HUES48 (cell line): Measurements from ENCODE around the gene PRKN.

ENCODE experiments used
- H3K27ac ChIP-seq: one replicate; pipeline ENCODE4 v1.7.0; 2013; ENCODE audit warnings: low read depth, low read length, inconsistent platforms
- H3K27me3 ChIP-seq: 2 replicates; pipeline ENCODE4 v1.6.1; 2013; ENCODE audit warnings: mild to moderate bottlenecking, low read length; ENCODE audit not compliant: control insufficient read depth, insufficient read depth
- H3K36me3 ChIP-seq: 2 replicates; pipeline ENCODE4 v1.6.1; 2013; ENCODE audit warnings: low read length; ENCODE audit not compliant: control insufficient read depth, insufficient read depth
- H3K4me1 ChIP-seq: 2 replicates; pipeline ENCODE4 v1.6.1; 2013; ENCODE audit warnings: mild to moderate bottlenecking, low read length; ENCODE audit not compliant: control insufficient read depth, insufficient read depth
- H3K4me3 ChIP-seq: 2 replicates; pipeline ENCODE4 v1.5.1; 2013; ENCODE audit warnings: mild to moderate bottlenecking, low read depth, low read length
- H3K9ac ChIP-seq: 2 replicates; pipeline ENCODE4 v1.6.1; 2013; ENCODE audit warnings: mild to moderate bottlenecking, low read depth, low read length, moderate library complexity
- H3K9me3 ChIP-seq: 2 replicates; pipeline ENCODE4 v1.6.1; 2013; ENCODE audit warnings: low read length; ENCODE audit not compliant: control insufficient read depth, insufficient read depth

PRKN gene

DNA sequence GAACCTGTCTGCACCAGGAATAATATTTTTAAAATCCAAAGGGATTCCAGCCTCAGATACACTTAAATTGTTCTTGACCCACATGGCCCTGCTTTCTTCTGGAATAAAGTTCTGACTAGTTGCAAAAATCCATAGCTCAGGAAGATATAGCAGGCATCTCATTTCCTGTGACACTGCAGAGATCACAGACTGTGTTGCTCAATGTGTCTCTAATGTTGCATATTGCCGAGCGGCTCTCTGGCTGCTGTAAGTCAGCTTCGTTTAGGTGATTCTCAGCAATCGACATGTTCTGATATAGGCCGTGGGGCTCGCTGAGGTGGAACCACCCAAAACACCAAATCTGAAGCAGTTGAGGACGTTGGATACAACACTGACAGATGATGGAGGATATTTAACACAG is 955.4 kb downstream of the PRKN start:
- Histone ChIP-seq H3K4me3 (no peak overlapping the region), H3K27me3 (no peaks in the 10 kb centered on the region), H3K27ac (no peak overlapping the region), H3K36me3 (no peaks in the 10 kb centered on the region), H3K9me3 (no peaks in the 10 kb centered on the region), H3K9ac (no peak overlapping the region), H3K4me1 (no peaks in the 10 kb centered on the region)

DNA sequence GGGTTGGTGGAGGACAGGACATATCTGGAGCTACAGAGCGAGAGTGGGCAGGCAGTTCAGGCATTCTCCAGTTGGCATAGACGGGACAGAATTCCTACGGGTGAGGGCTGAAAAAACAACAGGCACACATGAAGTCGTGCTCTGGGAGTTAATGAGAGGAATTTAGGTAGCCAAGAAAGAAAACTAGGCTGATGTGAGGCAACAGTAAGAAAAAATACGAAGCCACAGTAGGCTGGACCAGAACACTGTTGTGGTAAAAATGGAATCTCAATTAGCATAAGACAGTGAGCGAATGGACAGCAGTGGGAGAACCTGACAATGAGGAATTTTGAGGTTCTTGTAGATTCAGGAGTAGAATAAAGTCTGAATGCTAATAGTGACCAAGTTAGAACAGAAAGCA is 965.6 kb downstream of the PRKN start:
- H3K27me3 ChIP-seq = no peaks in the 10 kb centered on the region
- H3K36me3 ChIP-seq = no peaks in the 10 kb centered on the region
- no peak overlapping the region for H3K4me3 ChIP-seq
- no peaks in the 10 kb centered on the region for H3K4me1 ChIP-seq
- no peak overlapping the region for H3K27ac ChIP-seq
- H3K9me3 ChIP-seq = no peaks in the 10 kb centered on the region
- no peak overlapping the region for H3K9ac ChIP-seq

DNA sequence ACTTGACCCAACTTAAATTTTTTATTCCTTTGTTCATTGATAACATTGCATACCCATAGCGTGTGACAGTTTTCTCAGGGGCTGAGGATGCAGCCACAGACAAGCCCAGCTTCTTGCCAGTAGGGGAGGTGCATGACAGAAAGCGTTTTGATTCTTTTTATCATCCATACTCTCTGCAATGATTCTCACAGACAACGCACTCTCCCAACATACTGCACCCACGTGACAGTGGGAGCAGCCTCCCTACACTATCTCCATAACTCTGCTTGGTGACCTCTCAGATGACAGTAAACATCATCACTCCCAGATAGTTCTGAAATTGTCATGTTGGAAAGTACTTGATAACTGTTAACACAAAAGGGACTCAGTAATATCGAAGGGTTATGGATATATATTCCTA is 972.5 kb downstream of the PRKN start:
- no peaks in the 10 kb centered on the region for H3K36me3 ChIP-seq
- H3K27ac ChIP-seq = no peak overlapping the region
- no peaks in the 10 kb centered on the region for H3K27me3 ChIP-seq
- no peak overlapping the region for H3K4me3 ChIP-seq
- H3K9me3 ChIP-seq = no peaks in the 10 kb centered on the region
- no peak overlapping the region for H3K9ac ChIP-seq
- H3K4me1 ChIP-seq = no peaks in the 10 kb centered on the region

DNA sequence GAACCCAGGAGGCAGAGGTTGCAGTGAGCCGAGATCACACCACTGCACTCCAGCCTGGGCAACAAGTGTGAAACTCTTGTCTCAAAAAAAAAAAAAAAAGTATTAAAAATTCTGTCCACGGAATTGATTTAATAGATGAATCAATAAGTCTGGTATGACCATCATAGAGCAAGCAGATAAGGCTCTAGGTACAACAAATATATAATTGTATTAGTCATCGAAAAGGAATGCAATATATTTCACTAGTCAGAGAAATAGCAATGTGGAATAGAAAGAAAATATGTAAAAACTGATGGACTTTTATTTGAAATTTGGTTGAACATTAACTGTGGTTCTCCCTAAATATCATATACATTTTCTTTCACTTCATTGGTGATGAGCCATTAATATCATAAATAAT is 976.9 kb downstream of the PRKN start:
- Histone ChIP-seq H3K36me3 (no peaks in the 10 kb centered on the region), H3K9ac (no peak overlapping the region), H3K9me3 (no peaks in the 10 kb centered on the region), H3K4me3 (no peak overlapping the region), H3K4me1 (peaks cover 7% of the 10 kb centered on the region; the same call in 1 of the 2 replicates), H3K27me3 (no peaks in the 10 kb centered on the region), H3K27ac (no peak overlapping the region)

GRCh38 chr6:161749576-161749975 is 978.0 kb downstream of the PRKN start:
- H3K27ac ChIP-seq = no peak overlapping the region
- no peaks in the 10 kb centered on the region for H3K9me3 ChIP-seq
- no peaks in the 10 kb centered on the region for H3K27me3 ChIP-seq
- no peaks in the 10 kb centered on the region for H3K36me3 ChIP-seq
- no peak overlapping the region for H3K9ac ChIP-seq
- peaks cover 7% of the 10 kb centered on the region; the same call in 1 of the 2 replicates for H3K4me1 ChIP-seq
- no peak overlapping the region for H3K4me3 ChIP-seq

GRCh38 chr6:161748535-161749416 is 978.8 kb downstream of the PRKN start:
- peaks cover 7% of the 10 kb centered on the region; the same call in 1 of the 2 replicates for H3K4me1 ChIP-seq
- no peaks in the 10 kb centered on the region for H3K9me3 ChIP-seq
- H3K27me3 ChIP-seq = no peaks in the 10 kb centered on the region
- no peak overlapping the region for H3K4me3 ChIP-seq
- no peaks in the 10 kb centered on the region for H3K36me3 ChIP-seq
- no peak overlapping the region for H3K27ac ChIP-seq
- no peak overlapping the region for H3K9ac ChIP-seq

DNA sequence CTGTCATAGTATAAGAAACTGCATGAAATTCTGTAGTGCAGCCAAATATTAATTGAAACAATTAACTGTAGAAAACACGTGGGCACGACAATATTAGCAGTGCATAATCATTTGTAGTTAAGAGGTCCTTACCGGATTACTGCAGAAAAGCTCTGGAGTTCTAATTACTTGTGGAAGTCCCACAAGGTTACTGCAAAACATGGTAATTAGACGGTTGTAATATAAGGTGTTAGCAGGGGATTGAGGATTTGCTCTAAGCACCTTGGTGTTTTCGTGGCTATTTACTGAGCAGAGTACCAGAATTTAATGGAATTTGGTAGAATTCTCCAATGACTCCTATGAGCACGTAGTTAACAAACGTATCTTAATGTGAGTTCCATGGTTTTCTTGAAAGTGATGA is 980.1 kb downstream of the PRKN start:
- Histone ChIP-seq H3K9me3 (no peaks in the 10 kb centered on the region), H3K4me3 (no peak overlapping the region), H3K36me3 (no peaks in the 10 kb centered on the region), H3K4me1 (peaks cover 7% of the 10 kb centered on the region; the same call in 1 of the 2 replicates), H3K9ac (no peak overlapping the region), H3K27ac (no peak overlapping the region), H3K27me3 (no peaks in the 10 kb centered on the region)

DNA sequence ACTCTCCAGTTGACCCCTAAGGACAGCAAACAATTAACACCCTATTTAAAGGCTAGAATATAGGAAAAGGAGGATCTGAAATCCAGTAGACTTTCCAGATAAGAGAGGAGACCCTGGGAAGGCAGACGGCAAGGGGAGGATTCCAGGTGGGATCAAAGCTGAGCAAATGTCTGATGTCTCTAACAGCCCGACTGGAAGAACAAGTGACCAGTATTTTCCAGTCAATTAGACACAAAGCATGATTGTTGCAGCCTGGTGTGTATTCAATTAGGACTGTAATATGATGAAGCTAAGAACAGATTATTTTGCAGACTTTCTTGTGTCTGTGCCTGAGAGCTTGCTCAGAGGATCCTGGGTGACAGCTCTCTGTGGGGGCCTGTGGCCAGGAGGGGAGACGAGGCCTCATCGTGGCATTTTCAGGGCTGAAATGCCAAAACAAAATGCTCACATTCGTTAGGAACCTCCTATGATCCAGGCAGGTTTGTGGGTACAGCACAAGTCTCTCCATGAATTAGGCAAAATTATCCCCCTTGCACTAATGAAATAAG is 981.9 kb downstream of the PRKN start:
- no peak overlapping the region for H3K9ac ChIP-seq
- peaks cover 7% of the 10 kb centered on the region; the same call in 1 of the 2 replicates for H3K4me1 ChIP-seq
- no peaks in the 10 kb centered on the region for H3K9me3 ChIP-seq
- H3K27me3 ChIP-seq = no peaks in the 10 kb centered on the region
- H3K36me3 ChIP-seq = no peaks in the 10 kb centered on the region
- H3K4me3 ChIP-seq = no peak overlapping the region
- H3K27ac ChIP-seq = no peak overlapping the region

DNA sequence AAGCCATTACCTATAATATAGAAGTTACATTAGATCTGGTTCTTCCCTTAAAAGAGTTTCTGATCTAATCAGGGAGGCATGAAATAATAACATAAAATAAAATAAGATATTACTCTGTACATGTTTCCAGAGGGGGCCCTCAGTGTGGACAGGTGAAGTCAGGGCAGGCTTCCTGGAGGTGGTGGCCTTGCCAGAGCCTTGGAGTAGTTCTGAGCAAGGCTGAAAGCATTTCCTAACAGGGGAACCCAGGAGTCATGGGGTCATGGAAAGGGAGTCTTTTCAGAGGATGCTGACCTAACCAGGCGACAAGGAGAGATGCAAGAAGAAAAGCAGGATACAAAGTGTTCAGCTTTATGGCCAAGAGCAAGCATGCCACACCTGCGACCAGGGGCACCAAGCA is 982.4 kb downstream of the PRKN start:
- Histone ChIP-seq H3K4me3 (no peak overlapping the region), H3K9me3 (no peaks in the 10 kb centered on the region), H3K9ac (no peak overlapping the region), H3K36me3 (no peaks in the 10 kb centered on the region), H3K27me3 (no peaks in the 10 kb centered on the region), H3K4me1 (peaks cover 7% of the 10 kb centered on the region; the same call in 1 of the 2 replicates), H3K27ac (no peak overlapping the region)

GRCh38 chr6:161744211-161745067 is 983.1 kb downstream of the PRKN start:
- no peak overlapping the region for H3K4me3 ChIP-seq
- no peak overlapping the region for H3K27ac ChIP-seq
- H3K27me3 ChIP-seq = no peaks in the 10 kb centered on the region
- no peak overlapping the region for H3K9ac ChIP-seq
- H3K4me1 ChIP-seq = peaks cover 7% of the 10 kb centered on the region; the same call in 1 of the 2 replicates
- no peaks in the 10 kb centered on the region for H3K9me3 ChIP-seq
- no peaks in the 10 kb centered on the region for H3K36me3 ChIP-seq
